Activated naive CD4-positive, alpha-beta T cell treated with anti-CD3 and anti-CD28 coated beads, Interleukin-2, amount 50 U/mL, for 24 hours (primary cell): ENCODE data around the gene MAOB.
"Not testable (repeated sequence)": the region's sequence is repeated elsewhere in the genome, so short reads cannot be mapped to it uniquely, and the experiment has no call there.

Experiments
- H3K27ac Mint-ChIP-seq: one replicate; pipeline ENCODE4 v1.8.0; 2021; ENCODE audit warnings: mild to moderate bottlenecking, mixed read lengths
- H3K27me3 Mint-ChIP-seq: one replicate; pipeline ENCODE4 v1.8.0; 2021; ENCODE audit warnings: mixed read lengths
- H3K36me3 Mint-ChIP-seq: one replicate; pipeline ENCODE4 v1.8.0; 2021; ENCODE audit warnings: mixed read lengths
- H3K4me1 Mint-ChIP-seq: one replicate; pipeline ENCODE4 v1.8.0; 2021; ENCODE audit warnings: mixed read lengths
- H3K4me3 Mint-ChIP-seq: one replicate; pipeline ENCODE4 v1.8.0; 2021; ENCODE audit warnings: mild to moderate bottlenecking, mixed read lengths
- H3K9me3 Mint-ChIP-seq: one replicate; pipeline ENCODE4 v1.8.0; 2021; ENCODE audit warnings: mixed read lengths

MAOB gene

DNA sequence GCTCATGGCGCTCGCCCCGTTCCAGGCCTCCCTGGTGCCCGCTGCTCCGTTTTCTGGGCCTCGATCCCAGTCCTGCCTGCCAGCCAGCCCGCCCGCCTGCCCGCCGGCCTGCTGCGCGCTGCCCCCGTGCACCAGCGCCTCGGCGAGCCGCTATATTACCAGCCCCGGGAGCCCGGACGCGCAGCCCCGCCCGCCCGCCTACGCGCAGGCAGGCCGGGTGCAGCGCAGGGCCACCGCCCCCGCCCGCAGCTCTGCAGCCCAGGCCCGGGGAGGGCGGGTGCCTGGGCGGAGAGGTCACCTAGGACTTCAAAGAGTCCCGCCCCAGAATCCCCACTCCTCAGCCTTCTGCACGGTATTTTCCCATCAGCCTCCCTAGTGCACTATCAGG, at the start of gene MAOB:
Gene MAOB, minus strand, starts transcription at position 157 of the 388 bp plus-strand sequence. Its CDS starts 151 bp downstream, at position 6.
- Mint-ChIP-seq H3K4me1 (no peaks in the 10 kb centered on the region), H3K27ac (no peak within 1 kb of the TSS), H3K4me3 (no peak within 1 kb of the TSS), H3K36me3 (no peaks in the 10 kb centered on the region), H3K9me3 (no peaks in the 10 kb centered on the region), H3K27me3 (peaks cover 7% of the 10 kb centered on the region)

DNA sequence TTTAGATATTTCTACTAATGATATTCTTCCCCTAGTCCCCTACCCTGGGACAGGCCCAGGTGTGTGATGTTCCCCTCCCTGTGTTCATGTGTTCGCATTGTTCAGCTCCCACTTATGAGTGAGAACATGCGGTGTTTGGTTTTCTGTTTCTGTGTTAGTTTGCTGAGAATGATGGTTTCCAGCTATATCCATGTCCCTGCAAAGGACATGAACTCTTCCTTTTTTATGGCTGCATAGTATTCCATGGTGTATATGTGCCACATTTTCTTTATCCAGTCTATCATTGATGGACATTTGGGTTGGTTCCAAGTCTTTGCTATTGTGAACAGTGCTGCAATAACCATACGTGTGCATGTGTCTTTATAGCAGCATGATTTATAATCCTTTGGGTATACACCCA, 39.8 kb upstream of the MAOB start:
- H3K27ac Mint-ChIP-seq, H3K4me1 Mint-ChIP-seq, H3K4me3 Mint-ChIP-seq, H3K36me3 Mint-ChIP-seq, H3K9me3 Mint-ChIP-seq, H3K27me3 Mint-ChIP-seq: not testable (repeated sequence)

DNA sequence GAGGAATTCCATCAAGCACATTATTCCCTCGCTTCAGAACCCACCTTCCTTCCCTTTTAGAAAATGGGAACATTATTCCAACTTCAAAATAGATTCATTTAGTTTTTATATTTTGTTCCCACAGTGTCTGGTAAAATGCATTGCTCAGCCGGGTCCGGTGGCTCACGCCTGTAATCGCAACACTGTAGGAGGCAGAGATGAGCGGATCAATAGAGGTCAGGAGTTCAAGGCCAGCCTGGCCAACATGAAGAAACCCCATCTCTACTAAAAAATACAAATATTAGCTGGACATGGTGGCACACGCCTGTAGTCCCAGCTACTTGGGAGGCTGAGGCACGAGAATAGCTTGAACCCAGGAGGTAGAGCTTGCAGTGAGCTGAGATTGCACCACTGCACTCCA, 28.5 kb upstream of the MAOB start:
- not testable (repeated sequence) for H3K9me3 Mint-ChIP-seq, H3K27me3 Mint-ChIP-seq, H3K4me1 Mint-ChIP-seq, H3K36me3 Mint-ChIP-seq, H3K4me3 Mint-ChIP-seq, H3K27ac Mint-ChIP-seq

DNA sequence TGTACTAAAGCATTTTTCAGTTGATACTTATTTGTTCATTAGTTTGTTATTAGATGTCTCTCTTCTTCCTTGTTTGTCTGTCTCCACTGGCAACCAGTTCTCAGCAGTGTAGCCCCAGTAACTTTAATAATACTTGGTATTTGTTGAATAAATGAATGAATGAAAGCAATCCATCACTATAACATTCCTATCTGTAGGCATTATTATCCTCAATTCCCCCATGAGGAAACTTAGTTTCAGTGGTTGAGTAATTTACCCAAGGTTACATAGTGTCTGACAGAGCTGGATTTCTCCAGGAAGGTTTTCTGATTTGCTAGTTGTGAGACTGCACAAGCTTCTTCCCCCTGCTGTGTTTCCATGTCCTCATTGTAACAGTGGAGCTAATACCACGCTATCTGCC, 27.8 kb upstream of the MAOB start:
- Mint-ChIP-seq H3K27ac (no peak overlapping the region), H3K4me1 (no peaks in the 10 kb centered on the region), H3K4me3 (no peak overlapping the region), H3K9me3 (no peaks in the 10 kb centered on the region), H3K36me3 (no peaks in the 10 kb centered on the region), H3K27me3 (no peaks in the 10 kb centered on the region)

- Mint-ChIP-seq H3K4me3 (no peak overlapping the region), H3K27me3 (no peaks in the 10 kb centered on the region), H3K36me3 (no peaks in the 10 kb centered on the region), H3K4me1 (no peaks in the 10 kb centered on the region), H3K9me3 (no peaks in the 10 kb centered on the region), H3K27ac (no peak overlapping the region)
Observed at GRCh38 chrX:43909141-43909540, 26.9 kb upstream of the MAOB start.

GRCh38 chrX:43899878-43900815, 17.9 kb upstream of the MAOB start:
- H3K4me3 Mint-ChIP-seq = no peak overlapping the region
- no peaks in the 10 kb centered on the region for H3K36me3 Mint-ChIP-seq
- H3K9me3 Mint-ChIP-seq = no peaks in the 10 kb centered on the region
- H3K4me1 Mint-ChIP-seq = no peaks in the 10 kb centered on the region
- H3K27ac Mint-ChIP-seq = no peak overlapping the region
- H3K27me3 Mint-ChIP-seq = no peaks in the 10 kb centered on the region

GRCh38 chrX:43898406-43899035, 16.3 kb upstream of the MAOB start:
- H3K9me3 Mint-ChIP-seq = no peaks in the 10 kb centered on the region
- no peaks in the 10 kb centered on the region for H3K36me3 Mint-ChIP-seq
- no peaks in the 10 kb centered on the region for H3K4me1 Mint-ChIP-seq
- H3K27ac Mint-ChIP-seq = no peak overlapping the region
- no peaks in the 10 kb centered on the region for H3K27me3 Mint-ChIP-seq
- H3K4me3 Mint-ChIP-seq = no peak overlapping the region

DNA sequence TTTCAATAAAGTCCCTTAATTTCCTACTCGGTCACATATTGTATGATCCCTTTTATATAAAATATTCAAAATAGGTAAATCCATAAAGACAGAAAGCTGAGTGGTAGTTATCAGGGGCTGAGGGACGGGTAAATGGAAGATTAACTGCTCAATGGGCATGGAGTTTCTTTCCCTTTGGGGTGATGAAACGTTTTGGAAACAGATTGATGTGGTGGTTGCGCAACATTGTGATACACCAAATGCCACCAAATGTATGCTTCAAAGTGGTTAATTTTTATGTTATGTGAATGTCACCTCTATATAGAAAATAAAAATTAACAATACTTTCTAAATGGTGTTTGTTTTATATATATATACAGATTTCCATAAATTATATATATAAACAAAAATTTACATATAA, 15.0 kb upstream of the MAOB start:
- no peaks in the 10 kb centered on the region for H3K27me3 Mint-ChIP-seq
- H3K4me3 Mint-ChIP-seq = no peak overlapping the region
- no peaks in the 10 kb centered on the region for H3K36me3 Mint-ChIP-seq
- H3K4me1 Mint-ChIP-seq = no peaks in the 10 kb centered on the region
- no peaks in the 10 kb centered on the region for H3K9me3 Mint-ChIP-seq
- H3K27ac Mint-ChIP-seq = no peak overlapping the region

DNA sequence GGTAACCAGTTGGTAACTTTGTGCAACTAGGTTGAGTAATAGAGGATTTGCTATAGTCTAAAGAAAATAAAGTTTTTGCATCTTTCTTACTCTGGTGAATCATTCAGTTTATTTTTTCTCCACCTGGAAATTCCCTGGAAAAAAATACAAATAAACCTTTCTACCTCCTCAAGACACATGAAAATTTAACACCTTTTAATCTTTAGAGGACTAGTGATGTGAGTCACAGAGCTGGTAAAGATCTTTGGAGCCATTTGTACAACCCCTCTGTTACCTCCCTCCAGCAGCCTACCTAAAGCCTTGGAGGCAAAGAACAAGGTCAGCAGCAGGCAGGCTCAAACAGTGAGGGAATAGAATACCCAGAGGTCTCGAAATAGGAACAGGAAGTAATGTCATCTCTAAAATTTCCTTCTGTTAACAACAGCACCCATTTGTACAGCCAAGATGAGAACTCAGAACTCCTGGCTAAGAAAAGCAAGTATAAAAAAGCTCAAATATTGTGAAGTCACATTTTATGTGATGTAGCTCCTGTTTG, 10.2 kb upstream of the MAOB start:
- H3K4me1 Mint-ChIP-seq = no peaks in the 10 kb centered on the region
- H3K36me3 Mint-ChIP-seq = no peaks in the 10 kb centered on the region
- H3K27me3 Mint-ChIP-seq = peaks cover 1% of the 10 kb centered on the region
- H3K27ac Mint-ChIP-seq = no peak overlapping the region
- no peaks in the 10 kb centered on the region for H3K9me3 Mint-ChIP-seq
- H3K4me3 Mint-ChIP-seq = no peak overlapping the region

DNA sequence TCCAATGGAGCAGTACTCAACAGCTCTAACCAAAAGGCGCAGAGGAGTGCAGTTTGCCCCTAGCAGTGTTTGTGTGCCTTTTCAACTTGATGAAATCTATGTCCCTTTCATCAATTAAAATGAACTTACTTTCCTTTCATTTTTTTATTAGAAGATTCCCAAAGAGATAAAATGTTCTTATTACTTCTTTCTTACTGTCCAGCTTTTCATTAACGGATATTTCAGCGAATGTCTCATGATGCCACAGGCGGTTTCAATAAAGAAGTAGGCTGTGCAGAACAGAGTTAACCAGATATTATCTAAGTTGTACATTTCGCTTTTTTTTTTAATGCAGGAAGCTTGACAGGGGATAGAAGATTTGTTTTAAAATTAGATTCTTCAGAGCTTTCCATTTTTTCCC, 3.4 kb upstream of the MAOB start:
- no peak overlapping the region for H3K4me3 Mint-ChIP-seq
- no peaks in the 10 kb centered on the region for H3K9me3 Mint-ChIP-seq
- no peaks in the 10 kb centered on the region for H3K36me3 Mint-ChIP-seq
- H3K27ac Mint-ChIP-seq = no peak overlapping the region
- no peaks in the 10 kb centered on the region for H3K4me1 Mint-ChIP-seq
- H3K27me3 Mint-ChIP-seq = peaks cover 2% of the 10 kb centered on the region

GRCh38 chrX:43881410-43882293, 598 bp downstream of the MAOB start:
- Mint-ChIP-seq H3K36me3 (no peaks in the 10 kb centered on the region), H3K4me3 (no peak overlapping the region), H3K27me3 (peaks cover 7% of the 10 kb centered on the region), H3K9me3 (no peaks in the 10 kb centered on the region), H3K27ac (no peak overlapping the region), H3K4me1 (no peaks in the 10 kb centered on the region)

DNA sequence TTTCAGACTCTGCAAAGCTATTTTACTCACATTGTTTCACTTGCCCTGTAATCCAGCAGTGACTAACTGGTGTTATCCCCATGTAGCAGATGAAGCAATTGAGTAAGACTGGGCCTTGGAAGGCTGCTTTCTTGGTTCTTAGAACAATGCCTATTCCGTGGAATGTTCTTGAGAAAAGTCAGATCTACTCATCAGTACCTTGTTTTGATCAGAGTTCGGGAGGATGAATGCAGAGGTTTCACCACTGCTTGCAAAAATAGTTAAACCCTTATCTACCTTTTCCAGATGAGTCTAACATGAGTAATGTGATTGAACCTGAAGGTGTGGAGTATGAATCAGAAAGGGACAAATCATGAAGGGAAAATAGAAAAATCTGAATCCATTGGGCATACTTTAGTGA, 1.8 kb downstream of the MAOB start:
- H3K36me3 Mint-ChIP-seq = no peaks in the 10 kb centered on the region
- H3K27me3 Mint-ChIP-seq = peaks cover 7% of the 10 kb centered on the region
- no peaks in the 10 kb centered on the region for H3K4me1 Mint-ChIP-seq
- no peaks in the 10 kb centered on the region for H3K9me3 Mint-ChIP-seq
- H3K27ac Mint-ChIP-seq = no peak overlapping the region
- no peak overlapping the region for H3K4me3 Mint-ChIP-seq

DNA sequence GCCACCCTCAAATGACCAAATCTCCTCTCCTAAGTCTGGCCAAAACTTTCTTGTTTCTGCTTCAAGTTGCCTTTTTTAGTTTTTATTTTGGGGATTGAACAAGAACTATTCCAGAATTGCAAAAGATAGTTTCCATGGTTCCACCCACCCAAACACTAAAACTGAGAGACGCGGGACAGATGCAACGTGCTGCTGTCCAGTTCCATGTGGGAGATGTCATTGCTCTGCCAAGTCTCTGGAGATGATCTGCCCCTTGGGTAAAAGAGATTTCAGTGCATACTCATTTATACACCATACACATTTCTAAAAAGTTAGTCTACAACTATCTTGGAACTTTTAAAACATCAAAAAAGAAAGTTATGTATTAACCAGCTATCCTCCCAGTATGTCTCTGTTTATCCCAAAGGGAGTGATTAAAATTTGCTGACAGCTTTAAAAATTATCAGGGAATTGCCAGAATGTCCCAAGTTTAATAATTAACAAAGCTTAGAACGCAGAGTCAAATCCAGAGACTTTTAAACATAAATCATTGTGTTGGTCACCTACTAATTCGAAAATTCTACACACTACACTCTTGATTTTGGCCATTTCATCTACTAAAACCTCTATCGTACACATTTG, 3.2 kb downstream of the MAOB start:
- no peak overlapping the region for H3K4me3 Mint-ChIP-seq
- no peaks in the 10 kb centered on the region for H3K9me3 Mint-ChIP-seq
- no peaks in the 10 kb centered on the region for H3K36me3 Mint-ChIP-seq
- no peaks in the 10 kb centered on the region for H3K4me1 Mint-ChIP-seq
- peaks cover 7% of the 10 kb centered on the region for H3K27me3 Mint-ChIP-seq
- H3K27ac Mint-ChIP-seq = no peak overlapping the region

DNA sequence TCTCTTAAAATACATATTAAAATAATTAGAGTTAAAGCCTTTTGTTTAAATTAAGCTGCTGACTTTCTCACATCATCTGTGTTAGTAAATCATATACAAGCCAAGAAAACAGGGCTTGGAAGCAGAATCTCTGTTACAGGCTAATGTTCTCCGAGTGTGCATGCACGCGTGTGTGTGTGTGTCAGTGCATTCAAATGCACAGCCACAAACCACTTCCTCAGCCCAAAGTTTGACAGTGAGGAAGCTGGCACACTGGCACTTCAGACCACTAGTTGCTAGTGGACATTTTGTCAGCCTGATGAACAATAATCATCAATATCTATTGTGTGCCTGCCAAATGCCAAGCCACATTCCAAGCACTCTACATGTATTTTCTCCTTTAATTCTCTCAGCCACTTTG, 5.6 kb downstream of the MAOB start:
- Mint-ChIP-seq H3K36me3 (no peaks in the 10 kb centered on the region), H3K9me3 (peaks cover 4% of the 10 kb centered on the region), H3K4me3 (no peak overlapping the region), H3K4me1 (no peaks in the 10 kb centered on the region), H3K27me3 (peaks cover 5% of the 10 kb centered on the region), H3K27ac (no peak overlapping the region)

- no peaks in the 10 kb centered on the region for H3K36me3 Mint-ChIP-seq
- H3K4me1 Mint-ChIP-seq = no peaks in the 10 kb centered on the region
- peaks cover 2% of the 10 kb centered on the region for H3K27me3 Mint-ChIP-seq
- H3K27ac Mint-ChIP-seq = no peak overlapping the region
- peaks cover 4% of the 10 kb centered on the region for H3K9me3 Mint-ChIP-seq
- no peak overlapping the region for H3K4me3 Mint-ChIP-seq
Observed at GRCh38 chrX:43870758-43871419, 11.4 kb downstream of the MAOB start.
